Measurements from ENCODE around the gene RPUSD2. TPM values are rescaled to one million over a fixed set of nuclear protein-coding genes. Genes with fewer than 3 reads are reported as not detected.

Gene RPUSD2
- total RNA-seq, 1 donor from 2014 or later, result 11.8 TPM

GRCh38 chr15:40613080-40613479 is 44.0 kb downstream of the RPUSD2 start:
- intact Hi-C loops (cut with micrococcal nuclease), result no loop called here

GRCh38 chr15:40618023-40618422 is 48.9 kb downstream of the RPUSD2 start:
- intact Hi-C loops (cut with micrococcal nuclease), result no loop called here

- intact Hi-C loops (cut with micrococcal nuclease), result no loop called here
These were observed 49.8 kb downstream of the RPUSD2 start for GRCh38 chr15:40618906-40619305.

GRCh38 chr15:40623361-40623760 is 54.3 kb downstream of the RPUSD2 start:
- intact Hi-C loops (cut with micrococcal nuclease), result no loop called here

Other genes with a start within 250 kb of the RPUSD2 start
- gene INAFM2, start 245.6 kb upstream of the RPUSD2 start, total RNA-seq, result 11.6 and 12.0 TPM in 2 replicates
- gene CCDC9B, start 228.4 kb upstream of the RPUSD2 start, total RNA-seq, result 0.39 and 0.66 TPM in 2 replicates
- not detected in 2 replicates for gene PHGR1, start 218.3 kb upstream of the RPUSD2 start, total RNA-seq
- 0.22 and 1.0 TPM in 2 replicates for gene DISP2, start 211.1 kb upstream of the RPUSD2 start, total RNA-seq
- 38.0 and 42.7 TPM in 2 replicates for gene KNSTRN, start 186.6 kb upstream of the RPUSD2 start, total RNA-seq
- 39.0 and 41.4 TPM in 2 replicates for gene IVD, start 163.5 kb upstream of the RPUSD2 start, total RNA-seq
- gene BAHD1, start 128.3 kb upstream of the RPUSD2 start, total RNA-seq, result 25.4 and 27.3 TPM in 2 replicates
- 11.5 and 12.2 TPM in 2 replicates for gene CHST14, start 98.3 kb upstream of the RPUSD2 start, total RNA-seq
- gene CCDC32, start 4.3 kb upstream of the RPUSD2 start, total RNA-seq, result 34.9 and 37.1 TPM in 2 replicates
- gene KNL1, start 24.9 kb downstream of the RPUSD2 start, total RNA-seq, result 36.6 and 43.4 TPM in 2 replicates
- 47.7 and 51.4 TPM in 2 replicates for gene RAD51, start 125.9 kb downstream of the RPUSD2 start, total RNA-seq
- 37.2 and 37.7 TPM in 2 replicates for gene RMDN3, start 186.0 kb downstream of the RPUSD2 start, total RNA-seq
- 28.4 and 29.1 TPM in 2 replicates for gene GCHFR, start 194.8 kb downstream of the RPUSD2 start, total RNA-seq
- gene C15orf62, start 200.7 kb downstream of the RPUSD2 start, total RNA-seq, result 0.56 and 0.63 TPM in 2 replicates
- gene ZFYVE19, start 237.8 kb downstream of the RPUSD2 start, total RNA-seq, result 33.8 and 34.4 TPM in 2 replicates
- gene DNAJC17, start 238.2 kb downstream of the RPUSD2 start, total RNA-seq, result 40.1 and 45.8 TPM in 2 replicates